HG03342 (cell line): ENCODE measurements around the gene DTX4.
"Not testable (repeated sequence)": the region's sequence is repeated elsewhere in the genome, so short reads cannot be mapped to it uniquely, and the experiment has no call there.

ENCODE experiments used
- ATAC-seq: cut with Tn5 transposase; IDR thresholded peaks from one replicate; pipeline ENCODE4 v1.9.1; 2021; ENCODE audit warnings: mild to moderate bottlenecking, moderate library complexity; ENCODE audit not compliant: unreplicated experiment

Gene DTX4

GRCh38 chr11:59171508-59172322 lies at the start of gene DTX4:
TSS of gene DTX4 (plus strand) at chr11:59172132. CDS start at chr11:59172596, 464 bp downstream.
- ATAC-seq = peak; percentile 74

DNA sequence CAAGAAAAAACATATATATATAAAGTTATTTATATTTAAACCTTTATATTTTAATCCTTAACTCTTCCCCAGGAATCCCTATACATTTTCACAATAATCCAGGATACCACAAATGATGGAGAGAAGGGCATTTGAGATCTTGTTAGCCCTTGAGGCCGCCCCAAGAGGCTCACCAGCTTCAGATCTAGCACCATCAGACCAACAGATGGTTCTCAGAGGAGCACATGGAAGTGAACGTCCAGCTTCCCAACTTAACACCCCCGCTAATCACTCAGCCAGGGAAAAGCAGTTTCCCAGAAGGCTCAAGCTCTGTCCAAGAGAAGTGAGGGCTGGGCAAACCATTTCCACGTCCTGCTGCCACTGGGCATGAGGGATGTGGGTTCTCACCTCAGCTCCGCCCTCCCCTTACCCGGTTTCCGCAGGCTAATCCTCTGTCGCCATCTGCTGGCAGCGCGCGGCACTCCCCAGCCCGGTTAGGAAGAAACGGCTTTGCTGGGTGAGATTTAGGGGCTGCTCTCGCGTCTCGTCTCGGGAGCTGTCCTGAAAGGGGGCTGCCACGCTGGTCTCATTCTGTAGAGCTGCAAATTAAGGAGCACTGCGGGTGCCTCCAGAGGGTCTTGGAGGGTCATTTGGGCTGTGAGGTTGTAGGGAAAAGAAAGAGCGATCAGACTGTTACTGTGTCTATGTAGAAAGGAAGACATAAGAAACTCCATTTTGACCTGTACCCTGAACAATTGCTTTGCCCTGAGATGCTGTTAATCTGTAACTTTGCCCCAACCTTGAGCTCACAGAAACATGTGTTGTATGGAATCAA lies 36.1 kb upstream of the DTX4 start:
- peak; percentile 96 for ATAC-seq

- ATAC-seq = not testable (repeated sequence)
Observed at GRCh38 chr11:59136551-59136950, 35.4 kb upstream of the DTX4 start.

- ATAC-seq = no peak
Observed at GRCh38 chr11:59137190-59137589, 34.7 kb upstream of the DTX4 start.

GRCh38 chr11:59138643-59139042 lies 33.3 kb upstream of the DTX4 start:
- ATAC-seq = no peak

- no peak for ATAC-seq
Observed at GRCh38 chr11:59141191-59141590, 30.7 kb upstream of the DTX4 start.

DNA sequence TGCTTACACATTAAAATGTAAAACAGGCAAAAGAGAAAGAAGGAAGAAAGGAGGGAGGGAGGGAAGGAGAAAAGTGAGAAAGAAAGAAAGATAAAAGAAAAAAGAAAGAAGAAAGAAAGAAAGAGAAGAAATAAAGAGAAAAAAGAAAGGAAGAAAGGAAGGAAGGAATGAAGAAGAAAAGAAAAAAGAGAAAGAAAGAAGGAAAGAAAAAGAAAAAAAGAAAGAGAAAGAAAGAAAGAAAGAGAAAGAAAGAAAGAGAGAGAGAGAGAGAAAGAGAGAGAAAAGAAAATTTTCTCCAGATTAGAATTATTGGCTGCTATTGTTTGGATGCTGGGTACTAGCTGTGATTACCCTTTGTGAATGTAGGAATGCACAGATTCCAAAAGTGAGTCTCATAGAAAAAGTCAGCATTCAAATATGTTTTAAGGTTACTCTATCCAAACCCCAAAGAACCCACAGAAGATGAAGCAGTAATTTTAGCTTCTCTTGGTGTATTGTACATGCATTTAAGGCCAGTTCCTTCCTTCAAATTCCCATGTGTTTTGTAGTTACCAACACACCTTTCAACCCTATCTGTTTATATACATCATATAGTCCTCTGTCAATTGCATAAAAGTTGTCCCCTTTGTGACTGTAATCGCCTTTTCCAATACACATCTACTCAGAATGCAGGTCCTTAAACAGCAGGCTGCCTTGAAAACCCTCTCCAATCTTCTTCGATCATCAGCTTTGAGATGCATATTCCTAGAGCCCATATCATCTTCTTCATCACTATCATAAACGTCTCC lies 30.1 kb upstream of the DTX4 start:
- ATAC-seq = peak; percentile 4

- ATAC-seq = peak; percentile 63
Observed at GRCh38 chr11:59142530-59143507, 29.1 kb upstream of the DTX4 start, which contains the start of gene FAM111A. TSS of gene FAM111A (plus strand) at chr11:59142856. CDS start at chr11:59148873, 6,017 bp downstream.

DNA sequence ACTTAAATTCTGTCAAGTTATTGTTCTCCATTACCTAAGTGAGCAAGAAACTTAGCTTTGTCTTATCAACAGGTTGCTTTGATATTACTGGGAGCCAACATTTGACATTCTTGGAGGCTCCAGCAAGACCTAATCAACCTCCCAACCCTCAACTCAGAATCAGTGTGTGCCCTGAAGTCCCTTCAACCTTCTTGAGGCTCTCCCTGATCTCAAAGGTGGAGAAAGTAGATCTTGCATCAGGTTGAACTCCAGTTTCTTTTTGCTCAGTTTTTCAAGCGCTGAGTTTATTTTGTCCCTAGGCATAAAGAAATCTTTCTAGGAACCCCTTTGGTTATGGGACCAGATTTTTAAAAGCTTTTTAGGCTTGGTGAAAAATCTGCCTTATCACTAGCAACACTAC lies 27.8 kb upstream of the DTX4 start:
- ATAC-seq = no peak

GRCh38 chr11:59144579-59145345 lies 27.2 kb upstream of the DTX4 start:
- ATAC-seq = peak; percentile 51

GRCh38 chr11:59145534-59145933 lies 26.4 kb upstream of the DTX4 start:
- no peak for ATAC-seq

DNA sequence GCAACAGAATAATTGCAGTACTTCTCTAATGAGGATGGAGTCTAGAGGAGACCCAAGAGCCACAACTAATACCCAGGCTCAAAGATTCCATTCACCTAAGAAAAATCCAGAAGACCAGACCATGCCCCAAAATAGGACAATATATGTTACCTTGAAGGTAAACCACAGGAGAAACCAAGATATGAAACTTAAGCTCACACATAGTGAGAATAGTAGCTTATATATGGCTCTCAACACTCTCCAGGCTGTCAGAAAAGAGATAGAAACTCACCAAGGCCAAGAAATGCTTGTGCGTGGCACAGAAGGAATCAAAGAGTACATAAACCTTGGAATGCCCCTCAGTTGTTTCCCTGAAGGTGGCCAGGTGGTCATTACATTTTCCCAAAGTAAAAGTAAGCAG lies 20.2 kb upstream of the DTX4 start:
- ATAC-seq = peak; percentile 54

GRCh38 chr11:59152312-59152951 lies 19.5 kb upstream of the DTX4 start:
- ATAC-seq = peak; percentile 65

DNA sequence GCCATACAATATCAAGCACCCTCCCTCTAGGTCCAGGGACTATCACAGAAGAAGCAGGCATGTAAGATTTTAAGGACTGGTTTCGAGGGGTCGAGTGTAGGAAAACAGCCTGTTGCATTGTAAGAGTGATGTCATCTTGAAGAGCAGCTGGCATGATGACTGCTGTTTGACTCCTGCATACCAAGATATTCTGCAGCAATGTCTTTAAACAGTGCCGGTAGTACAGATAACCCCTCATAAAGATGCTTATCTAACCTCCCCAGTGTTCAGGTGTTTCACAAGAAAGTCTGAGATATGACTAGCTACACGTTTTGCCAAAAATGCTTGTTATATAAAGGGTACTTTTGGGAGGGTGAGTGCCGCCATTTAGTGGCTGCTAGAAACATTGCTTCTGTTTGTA lies 17.3 kb upstream of the DTX4 start:
- ATAC-seq = no peak

- ATAC-seq = no peak
Observed at GRCh38 chr11:59157433-59157832, 14.5 kb upstream of the DTX4 start.

DNA sequence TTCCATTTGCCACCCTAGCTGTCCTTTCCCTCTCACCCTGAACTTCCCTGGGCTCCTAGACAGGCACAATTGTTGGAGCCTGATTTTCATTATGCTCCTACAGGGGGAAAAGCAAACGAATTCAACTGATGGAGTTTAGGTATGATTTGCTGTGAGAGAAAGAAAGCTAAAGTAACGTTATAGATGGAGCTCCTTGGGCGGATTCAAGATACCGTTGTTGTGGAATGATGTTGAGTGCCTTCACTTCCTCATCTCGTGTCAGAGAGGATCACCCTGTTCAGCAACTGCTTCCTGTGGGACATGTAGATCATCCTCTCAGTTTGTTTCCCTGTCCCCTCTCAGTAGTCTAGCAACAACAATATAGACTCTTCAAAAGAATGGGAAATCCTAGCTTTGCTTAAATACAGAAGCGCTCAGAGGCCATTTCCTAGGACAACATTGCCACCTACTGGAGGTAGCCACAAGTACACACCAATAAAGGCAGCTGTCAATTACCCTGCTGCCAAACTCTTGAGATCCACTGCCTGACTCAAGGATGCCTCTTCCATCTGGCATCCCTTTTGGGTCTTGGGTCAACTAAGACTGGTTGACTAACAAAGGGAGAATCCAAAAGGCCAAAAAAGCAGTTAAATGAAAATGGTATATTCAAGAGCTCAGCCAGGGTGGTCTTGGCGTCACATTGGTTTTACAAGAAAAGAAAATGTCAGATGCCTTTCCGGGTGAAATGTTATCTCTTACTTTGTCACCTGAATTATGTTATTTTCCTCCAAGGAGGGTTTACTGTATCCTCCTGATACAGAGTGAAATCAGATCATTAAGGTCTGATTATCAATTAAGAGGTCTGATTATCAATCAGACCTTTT lies 13.5 kb upstream of the DTX4 start:
- peak; percentile 94 for ATAC-seq

- no peak for ATAC-seq
Observed at GRCh38 chr11:59164028-59164427, 7.9 kb upstream of the DTX4 start.
